Brain pericyte (primary cell): Measurements from ENCODE around the gene TECPR1.
A peak's percentile ranks its signal among the peaks of the same experiment; 100 is the strongest.

Experiments
- DNase-seq: peaks from one replicate; pipeline ENCODE4 v3.0.0-alpha.2; 2012; ENCODE audit warnings: low read depth, low spot score

Gene TECPR1

GRCh38 chr7:98251601-98252424, at the start of gene TECPR1:
Gene TECPR1 (minus strand): TSS chr7:98252232. CDS start chr7:98246146, 6,086 bp downstream.
- DNase-seq = peak; percentile 54

GRCh38 chr7:98300595-98301372, 48.8 kb upstream of the TECPR1 start:
- DNase-seq = no peak

GRCh38 chr7:98297626-98298286, 45.7 kb upstream of the TECPR1 start:
- DNase-seq = no peak

- no peak for DNase-seq
These were observed 44.8 kb upstream of the TECPR1 start for GRCh38 chr7:98296833-98297232.

GRCh38 chr7:98295467-98296192, 43.6 kb upstream of the TECPR1 start:
- no peak for DNase-seq

GRCh38 chr7:98294798-98295382, 42.9 kb upstream of the TECPR1 start:
- DNase-seq = no peak

GRCh38 chr7:98294326-98294725, 42.3 kb upstream of the TECPR1 start:
- DNase-seq = no peak

GRCh38 chr7:98293746-98294145, 41.7 kb upstream of the TECPR1 start:
- DNase-seq = no peak

- DNase-seq = no peak
These were observed 41.2 kb upstream of the TECPR1 start for GRCh38 chr7:98293265-98293664.

- no peak for DNase-seq
These were observed 39.7 kb upstream of the TECPR1 start for GRCh38 chr7:98291717-98292116.

GRCh38 chr7:98289333-98289875, 37.4 kb upstream of the TECPR1 start:
- no peak for DNase-seq

GRCh38 chr7:98288064-98288823, 36.2 kb upstream of the TECPR1 start:
- DNase-seq = no peak

GRCh38 chr7:98287486-98287959, 35.5 kb upstream of the TECPR1 start:
- no peak for DNase-seq

- no peak for DNase-seq
These were observed 34.9 kb upstream of the TECPR1 start for GRCh38 chr7:98286701-98287485.

GRCh38 chr7:98286093-98286539, 34.1 kb upstream of the TECPR1 start:
- no peak for DNase-seq

- no peak for DNase-seq
These were observed 33.4 kb upstream of the TECPR1 start for GRCh38 chr7:98285157-98286092.

- no peak for DNase-seq
These were observed 32.5 kb upstream of the TECPR1 start for GRCh38 chr7:98284335-98285036.

GRCh38 chr7:98283887-98284222, 31.8 kb upstream of the TECPR1 start:
- no peak for DNase-seq
